ENCODE measurements around the gene MRRF. TPM values are rescaled to one million over a fixed set of nuclear protein-coding genes. Genes with fewer than 3 reads are reported as not detected.
"Not testable (repeated sequence)": the region's sequence is repeated elsewhere in the genome, so short reads cannot be mapped to it uniquely, and the experiment has no call there.

MRRF gene
- total and polyA plus RNA-seq, 2 experiments from 2014 or later, result 23.7 to 30.8 TPM

GRCh38 chr9:122356627-122357026 is 91.9 kb downstream of the MRRF start:
- Histone ChIP-seq H3K9me3 (ENCODE audit: low read depth) (no peaks in the 10 kb centered on the region), H3F3A (ENCODE audit: insufficient read depth) (no peaks in the 10 kb centered on the region), H3K4me1 (ENCODE audit: insufficient read depth) (peaks cover 10% of the 10 kb centered on the region; the same call in 1 of the 2 replicates), H3K27ac (no peak overlapping the region), H3K9me2 (ENCODE audit: insufficient read depth) (no peaks in the 10 kb centered on the region), H3K79me2 (ENCODE audit: insufficient read depth) (no peaks in the 10 kb centered on the region), H3K4me2 (ENCODE audit: unreplicated experiment) (no peak overlapping the region), H4K20me1 (ENCODE audit: insufficient read depth) (no peaks in the 10 kb centered on the region), H3K36me3 (ENCODE audit: low read depth) (no peaks in the 10 kb centered on the region), H3K9ac (no peak overlapping the region), H2AFZ (no peak overlapping the region), H3K4me3 (no peak overlapping the region), H3K27me3 (replicated peaks; ENCODE audit: insufficient read depth) (no peaks in the 10 kb centered on the region)
- in situ Hi-C loops (cut with MboI), result loop anchor here (10.0 to 25.0 kb wide), 3 partner anchors 98 to 456 kb away; partner anchors contain the start of gene OR1K1
- peak; percentile 24 for DNase-seq
- no peak for TF ChIP-seq EZH2 (IDR thresholded peaks at IDR 0.05; ENCODE audit: insufficient read depth, poor library complexity, severe bottlenecking)
- no peak for TF ChIP-seq EZH2phosphoT487 (IDR thresholded peaks at IDR 0.05; ENCODE audit: insufficient read depth, low read depth)
- WGBS, 2 experiments (ENCODE audit: low coverage in 1 of 2, low lambda C conversion rate in 2 of 2, missing lambda C conversion rate in 2 of 2), result 35 to 44% methylated on average over 2 of the region's 2 CpGs

GRCh38 chr9:122360891-122361290 is 96.2 kb downstream of the MRRF start:
- Histone ChIP-seq H3K9ac (no peak overlapping the region), H4K20me1 (ENCODE audit: insufficient read depth) (no peaks in the 10 kb centered on the region), H3K79me2 (ENCODE audit: insufficient read depth) (no peaks in the 10 kb centered on the region), H2AFZ (0 out of 2 replicates have a peak overlapping the region, but pooled peaks have one; percentile 10), H3K4me1 (ENCODE audit: insufficient read depth) (peaks cover 22% of the 10 kb centered on the region), H3K4me2 (ENCODE audit: unreplicated experiment) (no peak overlapping the region), H3K9me2 (ENCODE audit: insufficient read depth) (no peaks in the 10 kb centered on the region), H3K27ac (no peak overlapping the region), H3K4me3 (no peak overlapping the region), H3K36me3 (ENCODE audit: low read depth) (no peaks in the 10 kb centered on the region), H3K27me3 (replicated peaks; ENCODE audit: insufficient read depth) (no peaks in the 10 kb centered on the region), H3K9me3 (ENCODE audit: low read depth) (no peaks in the 10 kb centered on the region), H3F3A (ENCODE audit: insufficient read depth) (peaks cover 15% of the 10 kb centered on the region)
- TF ChIP-seq EZH2phosphoT487 (IDR thresholded peaks at IDR 0.05; ENCODE audit: insufficient read depth, low read depth), result no peak
- no peak for TF ChIP-seq EZH2 (IDR thresholded peaks at IDR 0.05; ENCODE audit: insufficient read depth, poor library complexity, severe bottlenecking)
- 67 to 71% methylated on average over 6 to 8 of the region's 8 CpGs for WGBS, 2 experiments (ENCODE audit: low coverage in 1 of 2, low lambda C conversion rate in 2 of 2, missing lambda C conversion rate in 2 of 2)
- peak; percentile 48 for DNase-seq
- in situ Hi-C loops (cut with MboI), result loop anchor here (25.0 kb wide), 1 partner anchor 451 kb away; the partner anchor contains the start of gene OR1K1

GRCh38 chr9:122363131-122363530 is 98.4 kb downstream of the MRRF start:
- in situ Hi-C loops (cut with MboI), result loop anchor here (25.0 kb wide), 1 partner anchor 449 kb away; the partner anchor contains the start of gene OR1K1
- 96% methylated on average over 12 of the region's 12 CpGs for WGBS, 2 experiments (ENCODE audit: low coverage in 1 of 2, low lambda C conversion rate in 2 of 2, missing lambda C conversion rate in 2 of 2)
- H3K4me1 ChIP-seq (ENCODE audit: insufficient read depth), result peaks cover 22% of the 10 kb centered on the region
- H3K4me2 ChIP-seq (ENCODE audit: unreplicated experiment); H3K27ac ChIP-seq; H3K27me3 ChIP-seq (replicated peaks; ENCODE audit: insufficient read depth); H3K9ac ChIP-seq; H3K9me2 ChIP-seq (ENCODE audit: insufficient read depth); H4K20me1 ChIP-seq (ENCODE audit: insufficient read depth); H2AFZ ChIP-seq; H3K4me3 ChIP-seq; DNase-seq; H3K79me2 ChIP-seq (ENCODE audit: insufficient read depth); H3K36me3 ChIP-seq (ENCODE audit: low read depth); H3K9me3 ChIP-seq (ENCODE audit: low read depth): not testable (repeated sequence)
- peaks cover 15% of the 10 kb centered on the region for H3F3A ChIP-seq (ENCODE audit: insufficient read depth)

GRCh38 chr9:122364117-122364782 is 99.6 kb downstream of the MRRF start:
- Histone ChIP-seq H3K9me2 (ENCODE audit: insufficient read depth) (no peaks in the 10 kb centered on the region), H3K79me2 (ENCODE audit: insufficient read depth) (no peaks in the 10 kb centered on the region), H3K9me3 (ENCODE audit: low read depth) (no peaks in the 10 kb centered on the region), H3K27ac (peak overlapping the region; percentile 31), H3K4me1 (ENCODE audit: insufficient read depth) (peaks cover 22% of the 10 kb centered on the region), H3K4me2 (ENCODE audit: unreplicated experiment) (no peak overlapping the region), H4K20me1 (ENCODE audit: insufficient read depth) (no peaks in the 10 kb centered on the region), H3K36me3 (ENCODE audit: low read depth) (no peaks in the 10 kb centered on the region), H3K9ac (no peak overlapping the region), H3F3A (ENCODE audit: insufficient read depth) (peaks cover 15% of the 10 kb centered on the region), H3K4me3 (no peak overlapping the region; the same call in 1 of the 2 replicates), H2AFZ (peak overlapping the region; percentile 76), H3K27me3 (replicated peaks; ENCODE audit: insufficient read depth) (no peaks in the 10 kb centered on the region)
- in situ Hi-C loops (cut with MboI), result loop anchor here (25.0 kb wide), 1 partner anchor 448 kb away; the partner anchor contains the start of gene OR1K1
- no peak for TF ChIP-seq EZH2 (IDR thresholded peaks at IDR 0.05; ENCODE audit: insufficient read depth, poor library complexity, severe bottlenecking)
- no peak for TF ChIP-seq EZH2phosphoT487 (IDR thresholded peaks at IDR 0.05; ENCODE audit: insufficient read depth, low read depth)
- 90 to 93% methylated on average over 10 of the region's 10 CpGs for WGBS, 2 experiments (ENCODE audit: low coverage in 1 of 2, low lambda C conversion rate in 2 of 2, missing lambda C conversion rate in 2 of 2)
- DNase-seq, result no peak
